Mesothelial cell of epicardium (in vitro differentiated cells): ENCODE measurements around the gene KCNMB2. TPM values are rescaled to one million over a fixed set of nuclear protein-coding genes. Genes with fewer than 3 reads are reported as not detected.

Experiments
- DNase-seq, 2 experiments: peaks; one replicate each; pipeline ENCODE4 v3.0.0; 2021; ENCODE audit warnings: low spot score in 2 of 2; ENCODE audit not compliant: unreplicated experiment in 2 of 2
- H3K27ac Mint-ChIP-seq: 2 replicates; pipeline ENCODE4 v1.8.0; 2021; ENCODE audit warnings: mixed read lengths
- H3K27me3 Mint-ChIP-seq: 2 replicates; pipeline ENCODE4 v1.8.0; 2021; ENCODE audit warnings: low read depth, mixed read lengths
- H3K36me3 Mint-ChIP-seq: 2 replicates; pipeline ENCODE4 v1.8.0; 2021; ENCODE audit warnings: mixed read lengths
- H3K4me1 Mint-ChIP-seq: 2 replicates; pipeline ENCODE4 v1.8.0; 2021; ENCODE audit warnings: mixed read lengths
- H3K4me3 Mint-ChIP-seq: 2 replicates; pipeline ENCODE4 v1.8.0; 2021; ENCODE audit warnings: mild to moderate bottlenecking, moderate library complexity, mixed read lengths
- H3K9me3 Mint-ChIP-seq: 2 replicates; pipeline ENCODE4 v1.8.0; 2021; ENCODE audit warnings: mixed read lengths
- total RNA-seq: library from RNA; stranded (reverse); gene quantifications from 3 replicates; pipeline ENCODE4 v1.2.1, GENCODE V29; 2021
- TF ChIP-seq, protein P1 (sequence below): fragments of 200-600 bp; sonication (generic); IDR thresholded peaks from one replicate; pipeline ENCODE4 v1.5.0; 2021; ENCODE audit warnings: antibody characterized with exemption; ENCODE audit not compliant: unreplicated experiment

Gene KCNMB2
- total RNA-seq, 1 donor from 2014 or later = 3.9 TPM

DNA sequence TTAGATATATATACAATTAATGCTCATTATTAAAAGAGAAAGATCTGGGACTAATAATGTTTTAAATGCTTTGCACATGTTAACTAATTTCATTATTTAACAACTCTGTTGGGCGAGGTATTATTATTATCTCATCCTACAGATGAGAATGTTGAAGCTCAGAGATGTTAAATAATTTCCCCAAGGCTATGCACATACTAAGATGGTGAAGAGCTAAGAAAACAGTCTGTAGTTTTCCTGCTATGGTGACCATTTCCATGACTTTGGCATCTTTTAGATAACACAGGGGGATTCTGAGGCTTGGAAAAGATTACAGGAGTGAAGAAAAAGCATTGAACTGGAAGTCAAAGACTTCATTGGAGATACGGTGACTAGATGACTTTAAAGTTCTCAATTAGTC, 308.7 kb downstream of the KCNMB2 start:
- no peak overlapping the region for H3K4me3 Mint-ChIP-seq
- TF ChIP-seq, protein P1, sequence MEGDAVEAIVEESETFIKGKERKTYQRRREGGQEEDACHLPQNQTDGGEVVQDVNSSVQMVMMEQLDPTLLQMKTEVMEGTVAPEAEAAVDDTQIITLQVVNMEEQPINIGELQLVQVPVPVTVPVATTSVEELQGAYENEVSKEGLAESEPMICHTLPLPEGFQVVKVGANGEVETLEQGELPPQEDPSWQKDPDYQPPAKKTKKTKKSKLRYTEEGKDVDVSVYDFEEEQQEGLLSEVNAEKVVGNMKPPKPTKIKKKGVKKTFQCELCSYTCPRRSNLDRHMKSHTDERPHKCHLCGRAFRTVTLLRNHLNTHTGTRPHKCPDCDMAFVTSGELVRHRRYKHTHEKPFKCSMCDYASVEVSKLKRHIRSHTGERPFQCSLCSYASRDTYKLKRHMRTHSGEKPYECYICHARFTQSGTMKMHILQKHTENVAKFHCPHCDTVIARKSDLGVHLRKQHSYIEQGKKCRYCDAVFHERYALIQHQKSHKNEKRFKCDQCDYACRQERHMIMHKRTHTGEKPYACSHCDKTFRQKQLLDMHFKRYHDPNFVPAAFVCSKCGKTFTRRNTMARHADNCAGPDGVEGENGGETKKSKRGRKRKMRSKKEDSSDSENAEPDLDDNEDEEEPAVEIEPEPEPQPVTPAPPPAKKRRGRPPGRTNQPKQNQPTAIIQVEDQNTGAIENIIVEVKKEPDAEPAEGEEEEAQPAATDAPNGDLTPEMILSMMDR = no peak
- H3K4me1 Mint-ChIP-seq = peaks cover 5% of the 10 kb centered on the region
- DNase-seq = no peak
- no peaks in the 10 kb centered on the region for H3K27me3 Mint-ChIP-seq
- H3K27ac Mint-ChIP-seq = no peak overlapping the region
- peaks cover 19% of the 10 kb centered on the region for H3K9me3 Mint-ChIP-seq
- peaks cover 8% of the 10 kb centered on the region for H3K36me3 Mint-ChIP-seq

DNA sequence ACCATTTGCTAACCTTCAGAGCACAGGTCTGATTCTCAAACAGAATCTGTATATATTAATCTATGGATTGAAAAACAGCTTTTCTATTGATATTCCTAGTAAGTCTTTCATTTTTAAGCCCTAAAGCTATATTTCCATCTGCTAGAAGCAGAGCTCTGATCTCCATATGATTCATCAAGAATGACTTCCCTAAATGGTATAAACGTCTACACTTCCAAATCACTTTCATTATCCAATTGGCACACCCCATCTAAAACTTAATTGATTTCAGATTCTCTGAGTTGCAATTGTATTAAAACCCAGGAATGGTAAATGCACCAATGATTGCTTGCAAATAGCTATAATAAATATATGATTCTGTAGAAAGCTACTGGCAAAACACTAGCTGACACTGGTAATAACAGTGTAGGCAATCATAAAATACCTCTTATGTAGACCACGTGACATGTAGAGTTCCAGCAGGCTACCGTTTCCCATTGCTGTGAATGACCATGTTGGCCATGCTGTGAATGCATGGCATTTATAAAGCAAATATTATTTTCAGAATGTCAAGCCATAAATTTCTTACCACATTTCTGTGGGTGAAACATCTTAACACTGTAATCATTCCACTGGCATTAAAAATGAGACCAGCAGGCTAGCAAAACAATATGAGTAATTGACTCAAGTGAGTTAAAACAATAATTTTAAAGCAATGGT, 309.3 kb downstream of the KCNMB2 start:
- H3K9me3 Mint-ChIP-seq = peaks cover 14% of the 10 kb centered on the region
- no peak overlapping the region for H3K27ac Mint-ChIP-seq
- peaks cover 5% of the 10 kb centered on the region for H3K4me1 Mint-ChIP-seq
- DNase-seq = no peak
- TF ChIP-seq, protein P1 = no peak
- no peak overlapping the region for H3K4me3 Mint-ChIP-seq
- H3K27me3 Mint-ChIP-seq = no peaks in the 10 kb centered on the region
- peaks cover 7% of the 10 kb centered on the region for H3K36me3 Mint-ChIP-seq

DNA sequence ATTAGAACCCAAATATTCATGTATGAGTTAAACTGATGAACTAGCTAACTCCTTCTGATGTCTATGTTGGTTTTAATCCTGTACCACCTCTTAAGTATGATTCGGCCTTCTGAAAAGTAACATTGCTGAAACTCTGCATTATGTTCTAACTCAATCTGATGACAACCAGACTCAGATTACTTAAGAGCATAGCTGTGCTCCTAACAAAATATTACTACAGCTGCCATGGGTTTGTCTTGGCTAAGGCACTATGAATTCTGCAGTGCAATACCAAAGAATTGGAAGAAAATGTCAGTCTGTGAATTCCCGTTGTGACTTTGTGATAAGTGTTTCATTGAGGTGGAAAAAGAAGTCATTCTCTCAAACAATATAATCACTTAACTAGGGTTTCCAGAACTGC, 311.0 kb downstream of the KCNMB2 start:
- H3K4me1 Mint-ChIP-seq = peaks cover 9% of the 10 kb centered on the region
- TF ChIP-seq, protein P1 = no peak
- no peaks in the 10 kb centered on the region for H3K9me3 Mint-ChIP-seq
- H3K36me3 Mint-ChIP-seq = no peaks in the 10 kb centered on the region
- no peak for DNase-seq
- H3K27me3 Mint-ChIP-seq = no peaks in the 10 kb centered on the region
- no peak overlapping the region for H3K4me3 Mint-ChIP-seq
- no peak overlapping the region for H3K27ac Mint-ChIP-seq

DNA sequence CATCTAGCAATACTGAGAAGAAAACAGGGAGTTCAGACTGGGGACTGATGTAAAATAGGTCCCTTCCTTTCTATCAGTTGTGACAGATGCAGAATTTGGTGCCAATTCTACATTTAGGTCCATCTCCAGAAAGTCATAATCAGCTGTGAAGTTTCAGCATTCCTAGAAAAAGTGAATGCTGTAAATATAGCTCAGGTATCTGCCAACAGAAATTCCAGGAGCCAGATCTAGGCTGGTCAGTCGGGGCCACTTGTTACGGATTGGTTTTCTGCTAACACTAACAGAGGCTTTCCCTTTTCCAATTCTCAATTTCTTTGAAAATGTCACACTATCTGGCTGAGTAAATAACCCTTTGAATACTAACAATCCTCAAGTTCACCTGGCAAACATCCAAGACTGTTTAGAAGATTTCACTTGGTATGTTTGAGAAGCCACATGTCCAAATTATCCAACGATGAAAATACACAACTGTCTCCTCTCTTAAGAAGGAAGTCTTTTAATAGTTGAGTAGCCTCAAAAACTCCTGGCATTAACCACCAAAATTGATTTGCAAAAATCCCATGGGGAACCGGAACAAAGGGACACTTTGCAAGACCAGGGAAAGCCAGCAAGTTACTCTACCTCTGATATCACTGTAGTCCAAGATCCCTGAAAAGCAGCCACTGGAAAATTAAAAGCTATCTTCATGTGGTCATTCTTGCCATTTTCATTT, 313.1 kb downstream of the KCNMB2 start:
- Mint-ChIP-seq H3K27ac (no peak overlapping the region), H3K4me1 (peaks cover 9% of the 10 kb centered on the region), H3K36me3 (no peaks in the 10 kb centered on the region), H3K4me3 (no peak overlapping the region), H3K9me3 (no peaks in the 10 kb centered on the region), H3K27me3 (no peaks in the 10 kb centered on the region)
- TF ChIP-seq, protein P1 = no peak
- no peak for DNase-seq

DNA sequence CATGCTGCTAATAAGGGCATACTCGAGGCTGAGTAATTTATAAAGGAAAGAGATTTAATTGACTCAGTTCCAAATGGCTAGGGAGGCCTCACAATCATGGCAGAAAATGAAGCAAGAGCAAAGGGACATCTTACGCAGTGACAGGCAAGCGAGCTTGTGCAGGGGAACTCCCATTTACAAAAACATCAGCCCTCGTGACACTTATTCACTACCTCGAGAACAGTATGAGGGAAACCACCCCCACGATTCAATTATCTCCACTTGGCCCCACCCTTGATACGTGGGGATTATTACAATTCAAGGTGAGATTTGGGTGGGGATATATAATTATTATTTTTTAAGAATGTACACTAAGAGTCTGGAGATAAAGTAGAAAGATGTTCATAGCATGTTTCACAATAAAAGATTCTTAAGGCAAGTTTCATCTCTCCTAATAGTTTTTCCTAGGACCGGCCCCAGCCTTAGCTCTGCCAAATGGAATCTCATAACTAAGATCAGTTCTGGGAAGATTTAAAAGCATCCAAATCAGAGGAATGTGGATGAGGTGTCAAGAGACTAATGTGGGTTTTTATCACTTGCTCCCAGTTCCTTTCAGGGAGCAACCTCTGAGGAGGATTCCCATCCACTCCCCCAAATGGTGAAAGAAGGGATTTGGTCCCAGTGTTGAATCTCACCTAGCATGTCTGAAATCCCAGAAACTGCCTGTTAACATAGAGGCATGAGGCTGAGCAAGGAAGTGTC, 314.4 kb downstream of the KCNMB2 start:
- Mint-ChIP-seq H3K4me3 (no peak overlapping the region), H3K4me1 (peaks cover 9% of the 10 kb centered on the region), H3K27ac (peak overlapping the region; percentile 66), H3K9me3 (no peaks in the 10 kb centered on the region), H3K36me3 (no peaks in the 10 kb centered on the region), H3K27me3 (no peaks in the 10 kb centered on the region)
- TF ChIP-seq, protein P1 = no peak
- no peak for DNase-seq
